Heart left ventricle (tissue), 13 donors: Measurements from ENCODE around the gene MAP1LC3B.

Experiments
- CTCF ChIP-seq, 12 donors: fragments of 200-600 bp; sonication (generic) in 4 of 12; IDR thresholded peaks; one replicate each; pipeline versions ENCODE4 v1.5.0 to v1.8.0; 2018 to 2022; ENCODE audit warnings: antibody characterized with exemption in 12 of 12, mild to moderate bottlenecking in 5 of 12
- POLR2A ChIP-seq, 2 donors: fragments of 450-650 bp; IDR thresholded peaks; one replicate each; pipeline ENCODE4 v1.6.1; 2017; ENCODE audit warnings: antibody characterized with exemption in 2 of 2, mild to moderate bottlenecking in 2 of 2, moderate library complexity in 2 of 2
- donor health status: ischemic (EF 13 %, LVEDD 7.1; RV severe dilation, severe dysfunction).
- donor health status: DM: no; HTN: yes; CAD: no.
- donor health status: DM: no; HTN: no; CAD: no.
- donor health status: ischemic (EF 25% LVEDD 6.9; RV normal size, moderate dysfunction).
- donor health status: ischemic (EF 25% LVEDD 5.7; RV mildly dilated, moderate dysfunction).
- donor health status: ischemic (EF 35%, LVEDD 5.7; RV mildly dilated, moderate dysfunction).
- donor health status: nonischemic (EF 11% LVEDD 7.7; RV severe dilation, severe dysfunction).
- donor health status: DM: yes; HTN: yes; CAD: no.
- donor health status: PGD.
- donor health status: ischemic (EF 29% LVEDD 5.4; RV normal size, mild dysfunction).
- donor health status: nonischemic (EF 23%, LVEDD 6.1; RV moderate dilation, normal function).

- TF ChIP-seq CTCF (IDR thresholded peaks at IDR 0.05) (no peak), POLR2A (IDR thresholded peaks at IDR 0.05) (no peak)
These were observed 32.1 kb downstream of the MAP1LC3B start for GRCh38 chr16:87424266-87424665.
